ENCODE results near the gene NOS2. TPM values are rescaled to one million over a fixed set of nuclear protein-coding genes. Genes with fewer than 3 reads are reported as not detected.

Gene NOS2
- total RNA-seq, 1 experiment from 2014 or later: 0.35 TPM

DNA sequence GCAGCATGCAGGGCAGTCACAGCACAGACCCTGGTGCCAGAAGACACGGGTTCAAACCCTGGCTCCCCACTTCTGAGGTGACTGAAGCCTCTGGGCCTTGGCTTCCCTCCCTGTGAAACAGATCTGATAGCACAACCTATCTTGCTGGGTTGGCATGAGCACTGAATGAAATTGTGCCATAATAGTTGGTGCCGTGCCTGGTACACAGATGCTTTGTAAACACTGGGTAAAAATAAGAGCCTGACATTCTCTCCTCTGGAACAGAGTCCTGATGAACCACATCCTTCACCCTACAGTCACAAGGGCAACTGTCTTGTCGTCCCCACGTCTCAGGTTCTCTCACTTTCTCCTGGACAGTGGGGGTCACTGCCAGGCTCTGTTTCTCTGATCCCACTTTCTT is 35.7 kb downstream of the NOS2 start:
- no peak overlapping the region for H2BK15ac ChIP-seq (ENCODE audit: low read depth, low read length)
- H3K18ac ChIP-seq (ENCODE audit: insufficient read length, low read depth, low read length): no peak overlapping the region
- H2BK12ac ChIP-seq (ENCODE audit: insufficient read length, low read depth, low read length): no peak overlapping the region
- H3K27ac ChIP-seq (ENCODE audit: insufficient read length, low read depth, low read length): no peak overlapping the region
- H3K23ac ChIP-seq (ENCODE audit: insufficient read length, low read depth, low read length): no peak overlapping the region
- no peak overlapping the region for H4K5ac ChIP-seq (ENCODE audit: insufficient read length, low read depth, low read length)
- WGBS (ENCODE audit: extremely low coverage, insufficient read length, low lambda C conversion rate): no CpG with 5 or more reads among the region's 4 CpGs
- no peaks in the 10 kb centered on the region for H3K9me3 ChIP-seq (ENCODE audit: control insufficient read depth, low read depth, low read length)
- Mint-ChIP-seq H3K4me1 (no peaks in the 10 kb centered on the region), H3K27me3 (ENCODE audit: low read depth) (no peaks in the 10 kb centered on the region), H3K27ac (no peak overlapping the region), H3K4me3 (no peak overlapping the region), H3K36me3 (ENCODE audit: insufficient read depth in 1 of 3, low read depth in 3 of 3) (no peaks in the 10 kb centered on the region), H3K9me3 (no peaks in the 10 kb centered on the region)
- H4K91ac ChIP-seq (ENCODE audit: insufficient read length, low read depth, low read length): no peak overlapping the region
- no peaks in the 10 kb centered on the region for H3K79me1 ChIP-seq (ENCODE audit: insufficient read depth, low read depth, low read length, poor library complexity, severe bottlenecking)
- no peak overlapping the region for H3T11ph ChIP-seq (ENCODE audit: low read length)
- no peak overlapping the region for H3K4me2 ChIP-seq (ENCODE audit: insufficient read depth, insufficient read length, low read length)
- no peak overlapping the region for H2BK5ac ChIP-seq (ENCODE audit: insufficient read length, low read length)
- H3K27me3 ChIP-seq (ENCODE audit: insufficient read depth, low read length): no peaks in the 10 kb centered on the region
- TF ChIP-seq, protein P1, sequence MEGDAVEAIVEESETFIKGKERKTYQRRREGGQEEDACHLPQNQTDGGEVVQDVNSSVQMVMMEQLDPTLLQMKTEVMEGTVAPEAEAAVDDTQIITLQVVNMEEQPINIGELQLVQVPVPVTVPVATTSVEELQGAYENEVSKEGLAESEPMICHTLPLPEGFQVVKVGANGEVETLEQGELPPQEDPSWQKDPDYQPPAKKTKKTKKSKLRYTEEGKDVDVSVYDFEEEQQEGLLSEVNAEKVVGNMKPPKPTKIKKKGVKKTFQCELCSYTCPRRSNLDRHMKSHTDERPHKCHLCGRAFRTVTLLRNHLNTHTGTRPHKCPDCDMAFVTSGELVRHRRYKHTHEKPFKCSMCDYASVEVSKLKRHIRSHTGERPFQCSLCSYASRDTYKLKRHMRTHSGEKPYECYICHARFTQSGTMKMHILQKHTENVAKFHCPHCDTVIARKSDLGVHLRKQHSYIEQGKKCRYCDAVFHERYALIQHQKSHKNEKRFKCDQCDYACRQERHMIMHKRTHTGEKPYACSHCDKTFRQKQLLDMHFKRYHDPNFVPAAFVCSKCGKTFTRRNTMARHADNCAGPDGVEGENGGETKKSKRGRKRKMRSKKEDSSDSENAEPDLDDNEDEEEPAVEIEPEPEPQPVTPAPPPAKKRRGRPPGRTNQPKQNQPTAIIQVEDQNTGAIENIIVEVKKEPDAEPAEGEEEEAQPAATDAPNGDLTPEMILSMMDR (conservative IDR thresholded peaks at IDR 0.05): no peak
- H4K20me1 ChIP-seq (ENCODE audit: control insufficient read depth, insufficient read depth, insufficient read length): no peaks in the 10 kb centered on the region
- no peak overlapping the region for H2AK5ac ChIP-seq (ENCODE audit: insufficient read length, low read length)
- no peak overlapping the region for H2BK20ac ChIP-seq (ENCODE audit: low read depth, low read length, poor library complexity, severe bottlenecking)
- DNase-seq: no peak
- no peak overlapping the region for H2BK120ac ChIP-seq (ENCODE audit: low read depth, low read length, poor library complexity, severe bottlenecking)
- no peak overlapping the region for H3K9ac ChIP-seq (ENCODE audit: extremely low read depth, insufficient read length, low read length)
- H4K8ac ChIP-seq (replicated peaks; ENCODE audit: insufficient read length, low read depth, low read length): no peak overlapping the region
- no peaks in the 10 kb centered on the region for H3K23me2 ChIP-seq (ENCODE audit: insufficient read length, low read depth, low read length, poor library complexity, severe bottlenecking)
- no peak overlapping the region for H3K56ac ChIP-seq (ENCODE audit: insufficient read length, low read depth, low read length)
- no peak overlapping the region for H3K4ac ChIP-seq (ENCODE audit: low read depth, low read length)
- H3K79me2 ChIP-seq (ENCODE audit: insufficient read depth, low read length): no peaks in the 10 kb centered on the region
- H2AFZ ChIP-seq (ENCODE audit: low read length): no peak overlapping the region
- no peaks in the 10 kb centered on the region for H3K4me1 ChIP-seq (ENCODE audit: insufficient read depth, low read length)
- H3K14ac ChIP-seq (ENCODE audit: insufficient read depth, low read length): no peak overlapping the region

All from H9 (cell line).